GM23248 (cell line): ENCODE results near the gene PRDX2. TPM values are rescaled to one million over a fixed set of nuclear protein-coding genes. Genes with fewer than 3 reads are reported as not detected.
A peak's percentile ranks its signal among the peaks of the same experiment; 100 is the strongest.

Experiments
- DNase-seq: peaks from one replicate; pipeline ENCODE4 v3.0.0-alpha.2; 2015
- H2AFZ ChIP-seq: fragments of 200-600 bp; sonication (generic); 2 replicates; pipeline ENCODE4 v1.6.1; 2016; ENCODE audit warnings: antibody characterized with exemption
- H3F3A ChIP-seq: fragments of 200-600 bp; sonication (generic); 2 replicates; pipeline ENCODE4 v1.6.1; 2016; ENCODE audit warnings: mild to moderate bottlenecking, antibody characterized with exemption, mixed run types; ENCODE audit not compliant: insufficient read depth
- H3K27ac ChIP-seq: fragments of 200-600 bp; sonication (generic); 2 replicates; pipeline ENCODE4 v1.5.1; 2016; ENCODE audit warnings: mild to moderate bottlenecking
- H3K27me3 ChIP-seq: fragments of 200-600 bp; sonication (generic); replicated peaks from 2 replicates; pipeline ENCODE4 v1.6.1; 2016; ENCODE audit warnings: mild to moderate bottlenecking; ENCODE audit not compliant: insufficient read depth
- H3K36me3 ChIP-seq: fragments of 200-600 bp; sonication (generic); 2 replicates; pipeline ENCODE4 v1.6.1; 2016; ENCODE audit warnings: low read depth, mild to moderate bottlenecking
- H3K4me1 ChIP-seq: fragments of 200-600 bp; sonication (generic); 2 replicates; pipeline ENCODE4 v1.6.1; 2016; ENCODE audit warnings: mild to moderate bottlenecking; ENCODE audit not compliant: insufficient read depth
- H3K4me2 ChIP-seq: fragments of 200-600 bp; sonication (generic); one replicate; pipeline ENCODE4 v1.6.1; 2016; ENCODE audit warnings: mild to moderate bottlenecking; ENCODE audit not compliant: unreplicated experiment
- H3K4me3 ChIP-seq: fragments of 200-600 bp; sonication (generic); 2 replicates; pipeline ENCODE4 v1.5.1; 2016; ENCODE audit warnings: mild to moderate bottlenecking
- H3K79me2 ChIP-seq: fragments of 200-600 bp; sonication (generic); 2 replicates; pipeline ENCODE4 v1.6.1; 2016; ENCODE audit warnings: mild to moderate bottlenecking; ENCODE audit not compliant: insufficient read depth
- H3K9ac ChIP-seq: fragments of 200-600 bp; sonication (generic); 2 replicates; pipeline ENCODE4 v1.6.1; 2016; ENCODE audit warnings: mild to moderate bottlenecking
- H3K9me2 ChIP-seq: fragments of 200-600 bp; sonication (generic); 2 replicates; pipeline ENCODE4 v1.6.1; 2016; ENCODE audit warnings: mixed run types, mild to moderate bottlenecking, moderate library complexity; ENCODE audit not compliant: insufficient read depth
- H3K9me3 ChIP-seq: fragments of 200-600 bp; sonication (generic); one replicate; pipeline ENCODE4 v1.6.1; 2017; ENCODE audit warnings: low read depth
- H4K20me1 ChIP-seq: fragments of 200-600 bp; sonication (generic); 2 replicates; pipeline ENCODE4 v1.6.0; 2016; ENCODE audit not compliant: insufficient read depth
- EZH2 ChIP-seq: fragments of 200-600 bp; sonication (generic); IDR thresholded peaks from 2 replicates; pipeline ENCODE4 v1.6.1; 2018; ENCODE audit warnings: antibody characterized with exemption, mild to moderate bottlenecking; ENCODE audit not compliant: insufficient read depth, poor library complexity, severe bottlenecking
- EZH2phosphoT487 ChIP-seq: fragments of 200-600 bp; sonication (generic); IDR thresholded peaks from 2 replicates; pipeline ENCODE4 v1.6.1; 2018; ENCODE audit warnings: antibody characterized with exemption, moderate library complexity, mild to moderate bottlenecking, low read depth; ENCODE audit not compliant: insufficient read depth
- WGBS, 2 experiments: methylation state at CpG; one replicate each; pipeline ENCODE4 v1.1.6; 2015 to 2017; ENCODE audit warnings: low lambda C conversion rate in 2 of 2, low coverage in 1 of 2; ENCODE audit errors: missing lambda C conversion rate in 2 of 2; 5-methylcytosine and 5-hydroxymethylcytosine counted together
- in situ Hi-C: fragments of 300-500 bp; cut with MboI; formaldehyde crosslinking; loops from 2 replicates; pipeline ENCODE4 v1.15.0; 2020
- polyA plus RNA-seq: library from polyadenylated mRNA; unstranded; fragments of >200 nt; fragmentation: Nextera tagmentation; extraction: Ambion mirVana; gene quantifications from 2 replicates; pipeline ENCODE4 v1.2.1, GENCODE V29; 2016
- total RNA-seq: library from RNA; depleted of rRNA; stranded (reverse); fragments of >200 nt; shearing (Covaris generic); gene quantifications from 2 replicates; pipeline ENCODE4 v1.2.3, GENCODE V29; 2014

The PRDX2 gene
- total and polyA plus RNA-seq, 2 experiments from 2014 or later, result 230 to 252 TPM

GRCh38 chr19:12843328-12843727 is 41.7 kb upstream of the PRDX2 start:
- Histone ChIP-seq H3K9me3 (no peaks in the 10 kb centered on the region), H3K4me3 (no peak overlapping the region), H3K4me2 (no peak overlapping the region), H3F3A (0 out of 2 replicates have a peak, but pooled peaks cover 4% of the 10 kb centered on the region), H4K20me1 (no peaks in the 10 kb centered on the region), H2AFZ (no peak overlapping the region), H3K79me2 (no peaks in the 10 kb centered on the region), H3K9me2 (no peaks in the 10 kb centered on the region), H3K9ac (no peak overlapping the region), H3K27me3 (peaks cover 28% of the 10 kb centered on the region), H3K36me3 (no peaks in the 10 kb centered on the region), H3K27ac (no peak overlapping the region), H3K4me1 (no peaks in the 10 kb centered on the region; the same call in 1 of the 2 replicates)
- in situ Hi-C loops, result no loop called here
- no peak for DNase-seq
- no peak for TF ChIP-seq EZH2phosphoT487
- TF ChIP-seq EZH2, result no peak
- 56 to 69% methylated on average over 11 of the region's 11 CpGs for WGBS, 2 experiments

- Histone ChIP-seq H3K9me3 (no peaks in the 10 kb centered on the region), H3K27ac (no peak overlapping the region), H3F3A (0 out of 2 replicates have a peak, but pooled peaks cover 4% of the 10 kb centered on the region), H4K20me1 (no peaks in the 10 kb centered on the region), H3K79me2 (no peaks in the 10 kb centered on the region), H3K36me3 (no peaks in the 10 kb centered on the region), H3K9me2 (no peaks in the 10 kb centered on the region), H3K4me1 (no peaks in the 10 kb centered on the region; the same call in 1 of the 2 replicates), H3K9ac (no peak overlapping the region), H3K4me2 (no peak overlapping the region), H3K4me3 (no peak overlapping the region), H3K27me3 (peaks cover 34% of the 10 kb centered on the region), H2AFZ (no peak overlapping the region)
- in situ Hi-C loops, result no loop called here
- TF ChIP-seq EZH2, result no peak
- no peak for TF ChIP-seq EZH2phosphoT487
- WGBS, 2 experiments, result 85 to 91% methylated on average over 17 to 18 of the region's 18 CpGs
- no peak for DNase-seq
Observed at GRCh38 chr19:12842511-12842910, 40.9 kb upstream of the PRDX2 start.

- DNase-seq, result peak; percentile 45
- no peak overlapping the region for H3K9ac ChIP-seq
- in situ Hi-C loops, result no loop called here
- H3K79me2 ChIP-seq, result no peaks in the 10 kb centered on the region
- H4K20me1 ChIP-seq, result no peaks in the 10 kb centered on the region
- peaks cover 44% of the 10 kb centered on the region for H3K27me3 ChIP-seq
- H3F3A ChIP-seq, result 0 out of 2 replicates have a peak, but pooled peaks cover 12% of the 10 kb centered on the region
- TF ChIP-seq EZH2, result no peak
- TF ChIP-seq EZH2phosphoT487, result no peak
- no peak overlapping the region for H3K27ac ChIP-seq
- H3K4me1 ChIP-seq, result no peaks in the 10 kb centered on the region; the same call in 1 of the 2 replicates
- H3K9me3 ChIP-seq, result no peaks in the 10 kb centered on the region
- 9 to 11% methylated on average over 29 of the region's 29 CpGs for WGBS, 2 experiments
- H2AFZ ChIP-seq, result peak overlapping the region; percentile 75
- H3K36me3 ChIP-seq, result no peaks in the 10 kb centered on the region
- H3K4me2 ChIP-seq, result peak overlapping the region; percentile 62
- no peaks in the 10 kb centered on the region for H3K9me2 ChIP-seq
- H3K4me3 ChIP-seq, result peak overlapping the region; percentile 55
Observed at GRCh38 chr19:12841094-12841493, 39.5 kb upstream of the PRDX2 start.

- peak; percentile 86 for DNase-seq
- no peak for TF ChIP-seq EZH2
- no peak for TF ChIP-seq EZH2phosphoT487
- Histone ChIP-seq H3K4me2 (peak overlapping the region; percentile 62), H3K27me3 (peaks cover 51% of the 10 kb centered on the region), H3K79me2 (no peaks in the 10 kb centered on the region), H3K9me2 (no peaks in the 10 kb centered on the region), H3K36me3 (no peaks in the 10 kb centered on the region), H4K20me1 (no peaks in the 10 kb centered on the region), H3F3A (0 out of 2 replicates have a peak, but pooled peaks cover 15% of the 10 kb centered on the region), H3K9ac (no peak overlapping the region), H3K4me1 (no peaks in the 10 kb centered on the region; the same call in 1 of the 2 replicates), H3K4me3 (peak overlapping the region; percentile 55), H3K27ac (no peak overlapping the region), H2AFZ (peak overlapping the region; percentile 75), H3K9me3 (no peaks in the 10 kb centered on the region)
- in situ Hi-C loops, result no loop called here
- 18 to 20% methylated on average over 38 to 43 of the region's 43 CpGs for WGBS, 2 experiments
Observed at GRCh38 chr19:12840091-12841079, 38.8 kb upstream of the PRDX2 start.
